ENCODE results near the gene SLC25A12. TPM values are rescaled to one million over a fixed set of nuclear protein-coding genes. Genes with fewer than 3 reads are reported as not detected.

Gene SLC25A12
- total and polyA plus RNA-seq, 10 donors, result 9.8 to 25.9 (median 17.8) TPM

- Histone ChIP-seq H3K9me3 (no peaks in the 10 kb centered on the region), H3K36me3 (peaks cover 0 to 100% (median 45%) of the 10 kb centered on the region in 6 donors), H3K27me3 (replicated peaks in 1 of 7) (no peaks in the 10 kb centered on the region), H3K27ac (no peak overlapping the region), H3K4me3 (no peak overlapping the region), H3K4me1 (peaks cover 0 to 5% (median 0%) of the 10 kb centered on the region in 6 donors)
- intact Hi-C loops (cut with DNase I; ENCODE audit: low total_unique reads), result no loop called here
- WGBS, 5 donors, result 92 to 99% (median 94%) methylated on average over 4 of the region's 4 CpGs
- TF ChIP-seq, protein P1, sequence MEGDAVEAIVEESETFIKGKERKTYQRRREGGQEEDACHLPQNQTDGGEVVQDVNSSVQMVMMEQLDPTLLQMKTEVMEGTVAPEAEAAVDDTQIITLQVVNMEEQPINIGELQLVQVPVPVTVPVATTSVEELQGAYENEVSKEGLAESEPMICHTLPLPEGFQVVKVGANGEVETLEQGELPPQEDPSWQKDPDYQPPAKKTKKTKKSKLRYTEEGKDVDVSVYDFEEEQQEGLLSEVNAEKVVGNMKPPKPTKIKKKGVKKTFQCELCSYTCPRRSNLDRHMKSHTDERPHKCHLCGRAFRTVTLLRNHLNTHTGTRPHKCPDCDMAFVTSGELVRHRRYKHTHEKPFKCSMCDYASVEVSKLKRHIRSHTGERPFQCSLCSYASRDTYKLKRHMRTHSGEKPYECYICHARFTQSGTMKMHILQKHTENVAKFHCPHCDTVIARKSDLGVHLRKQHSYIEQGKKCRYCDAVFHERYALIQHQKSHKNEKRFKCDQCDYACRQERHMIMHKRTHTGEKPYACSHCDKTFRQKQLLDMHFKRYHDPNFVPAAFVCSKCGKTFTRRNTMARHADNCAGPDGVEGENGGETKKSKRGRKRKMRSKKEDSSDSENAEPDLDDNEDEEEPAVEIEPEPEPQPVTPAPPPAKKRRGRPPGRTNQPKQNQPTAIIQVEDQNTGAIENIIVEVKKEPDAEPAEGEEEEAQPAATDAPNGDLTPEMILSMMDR (IDR thresholded peaks at IDR 0.05 in 8 of 11, conservative IDR thresholded peaks at IDR 0.05 in 3 of 11), result no peak
- TF ChIP-seq POLR2AphosphoS5 (IDR thresholded peaks at IDR 0.05) (no peak), POLR2A (IDR thresholded peaks at IDR 0.05) (no peak)
- DNase-seq, result no peak
These were observed 157.9 kb downstream of the SLC25A12 start for GRCh38 chr2:171735991-171736710.

Small RNA genes lying within 50 kb of the gene (small RNA-seq; reads per million reads assigned to genes)
- gene RNU6-182P, result 0 reads per million in 4 donors

Other genes with a start within 250 kb of the SLC25A12 start
- gene DYNC1I2, start 206.8 kb downstream of the SLC25A12 start, total RNA-seq, result 10 to 100 TPM; 51.7 to 86.0 (median 70.4) TPM
- 10 to 100 TPM; 37.8 to 43.1 (median 38.3) TPM for gene DYNC1I2, start 206.8 kb downstream of the SLC25A12 start, polyA plus RNA-seq
- gene HAT1, start 28.2 kb upstream of the SLC25A12 start, total RNA-seq, result 10 to 100 TPM; 29.6 to 41.9 (median 35.1) TPM
- 10 to 100 TPM; 22.1 to 36.1 (median 30.1) TPM for gene HAT1, start 28.2 kb upstream of the SLC25A12 start, polyA plus RNA-seq
- 10 to 100 TPM in 2 of 7 donors, 1 to 10 TPM in 5; 4.9 to 11.9 (median 7.8) TPM for gene METAP1D, start 105.7 kb upstream of the SLC25A12 start, total RNA-seq
- gene METAP1D, start 105.7 kb upstream of the SLC25A12 start, polyA plus RNA-seq, result 10 to 100 TPM in 2 of 3 donors, 1 to 10 TPM in 1; 6.1 to 11.2 (median 10.1) TPM
- not detected for gene DLX1, start 191.3 kb upstream of the SLC25A12 start, total RNA-seq
- under 1 TPM in 1 of 3 donors, not detected in 2; 0.16 TPM for gene DLX1, start 191.3 kb upstream of the SLC25A12 start, polyA plus RNA-seq
- gene DLX2, start 208.7 kb upstream of the SLC25A12 start, total RNA-seq, result not detected
- gene DLX2, start 208.7 kb upstream of the SLC25A12 start, polyA plus RNA-seq, result under 1 TPM in 1 of 3 donors, not detected in 2; 0.06 TPM

Data from spleen (tissue), 11 donors.